SK-N-MC (cell line): ENCODE data around the gene VDAC1.
"Not testable (repeated sequence)": the region's sequence is repeated elsewhere in the genome, so short reads cannot be mapped to it uniquely, and the experiment has no call there.

ENCODE experiments used
- DNase-seq: peaks from one replicate; pipeline ENCODE4 v3.0.0-alpha.2; 2011; ENCODE audit warnings: low read depth, low spot score
- H3K27ac ChIP-seq: fragments of 200-600 bp; sonication (generic); 2 replicates; pipeline ENCODE4 v1.5.1; 2016; ENCODE audit warnings: mixed run types
- H3K36me3 ChIP-seq: fragments of 200-600 bp; sonication (generic); 2 replicates; pipeline ENCODE4 v1.6.1; 2017; ENCODE audit warnings: antibody characterized with exemption, low read length, mixed read lengths; ENCODE audit not compliant: insufficient read depth
- H3K4me3 ChIP-seq: fragments of 200-600 bp; sonication (generic); 2 replicates; pipeline ENCODE4 v1.5.1; 2016
- H3K9ac ChIP-seq: fragments of 200-600 bp; sonication (generic); 2 replicates; pipeline ENCODE4 v1.8.0; 2017; ENCODE audit warnings: mixed run types, mixed read lengths; ENCODE audit not compliant: insufficient read length
- H3K9me3 ChIP-seq: fragments of 200-600 bp; sonication (generic); 2 replicates; pipeline ENCODE4 v1.6.1; 2017; ENCODE audit warnings: low read depth, mild to moderate bottlenecking, antibody characterized with exemption, low read length, moderate library complexity, mixed read lengths
- EZH2 ChIP-seq: fragments of 200-600 bp; sonication (generic); IDR thresholded peaks from one replicate; pipeline ENCODE4 v1.6.1; 2017; ENCODE audit warnings: antibody characterized with exemption
- FOXP2 ChIP-seq: optimal IDR thresholded peaks from 2 replicates; pipeline ENCODE3; 2011; ENCODE audit warnings: mild to moderate bottlenecking, moderate library complexity; ENCODE audit not compliant: insufficient read depth; ENCODE audit errors: extremely low read length, control extremely low read depth
- POLR2AphosphoS5 ChIP-seq: IDR thresholded peaks from 2 replicates; pipeline ENCODE4 v1.6.1; 2012; ENCODE audit warnings: mild to moderate bottlenecking, low read depth, low read length, borderline replicate concordance

Gene VDAC1

GRCh38 chr5:133959643-133960042 lies 45.1 kb downstream of the VDAC1 start:
- Histone ChIP-seq H3K36me3 (peaks cover 41% of the 10 kb centered on the region), H3K9me3 (no peaks in the 10 kb centered on the region), H3K27ac (no peak overlapping the region), H3K4me3 (no peak overlapping the region), H3K9ac (no peak overlapping the region)
- no peak for DNase-seq
- no peak for TF ChIP-seq FOXP2

GRCh38 chr5:133957591-133957990 lies 47.2 kb downstream of the VDAC1 start:
- no peak overlapping the region for H3K27ac ChIP-seq
- H3K36me3 ChIP-seq: peaks cover 42% of the 10 kb centered on the region
- DNase-seq: no peak
- no peak overlapping the region for H3K9ac ChIP-seq
- H3K4me3 ChIP-seq: no peak overlapping the region
- TF ChIP-seq FOXP2 (no peak), POLR2AphosphoS5 (no peak), EZH2 (no peak)
- no peaks in the 10 kb centered on the region for H3K9me3 ChIP-seq

DNA sequence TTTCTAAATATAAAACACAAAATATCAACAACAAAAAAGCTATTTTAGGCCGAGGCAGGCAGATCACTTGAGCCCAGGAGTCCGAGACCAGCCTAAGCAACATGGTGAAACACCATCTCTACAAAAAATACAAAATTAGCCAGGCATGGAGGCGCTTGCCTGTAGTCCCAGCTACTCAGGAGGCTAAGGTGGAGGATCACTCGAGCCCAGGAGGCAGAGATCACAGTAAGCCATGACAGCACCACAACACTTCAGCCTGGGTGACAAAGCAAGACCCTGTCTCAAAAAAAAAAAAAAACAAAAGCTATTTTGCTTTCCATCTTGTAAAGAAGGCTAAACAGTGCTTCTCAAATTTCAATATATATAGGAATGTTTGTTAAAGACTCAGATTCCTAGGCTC lies 47.7 kb downstream of the VDAC1 start:
- no peak for TF ChIP-seq POLR2AphosphoS5
- TF ChIP-seq FOXP2: no peak
- no peak for TF ChIP-seq EZH2
- no peak for DNase-seq
- no peak overlapping the region for H3K4me3 ChIP-seq
- peaks cover 42% of the 10 kb centered on the region for H3K36me3 ChIP-seq
- H3K9me3 ChIP-seq: no peaks in the 10 kb centered on the region
- no peak overlapping the region for H3K9ac ChIP-seq
- no peak overlapping the region for H3K27ac ChIP-seq

GRCh38 chr5:133956196-133956595 lies 48.6 kb downstream of the VDAC1 start:
- H3K36me3 ChIP-seq: peaks cover 42% of the 10 kb centered on the region
- not testable (repeated sequence) for H3K27ac ChIP-seq, H3K9ac ChIP-seq, DNase-seq, H3K4me3 ChIP-seq, H3K9me3 ChIP-seq

GRCh38 chr5:133953568-133954145 lies 51.1 kb downstream of the VDAC1 start:
- no peak overlapping the region for H3K27ac ChIP-seq
- no peak overlapping the region for H3K4me3 ChIP-seq
- peaks cover 33% of the 10 kb centered on the region for H3K36me3 ChIP-seq
- no peak overlapping the region for H3K9ac ChIP-seq
- H3K9me3 ChIP-seq: no peaks in the 10 kb centered on the region
- TF ChIP-seq EZH2 (no peak), POLR2AphosphoS5 (no peak), FOXP2 (no peak)
- no peak for DNase-seq

GRCh38 chr5:133952729-133953567 lies 51.8 kb downstream of the VDAC1 start:
- Histone ChIP-seq H3K27ac (no peak overlapping the region), H3K9me3 (no peaks in the 10 kb centered on the region), H3K9ac (no peak overlapping the region), H3K4me3 (no peak overlapping the region), H3K36me3 (peaks cover 29% of the 10 kb centered on the region)
- no peak for TF ChIP-seq EZH2
- TF ChIP-seq POLR2AphosphoS5: no peak
- no peak for TF ChIP-seq FOXP2
- DNase-seq: no peak

GRCh38 chr5:133950821-133951612 lies 53.8 kb downstream of the VDAC1 start:
- no peak for DNase-seq
- H3K27ac ChIP-seq: no peak overlapping the region
- H3K36me3 ChIP-seq: peaks cover 11% of the 10 kb centered on the region
- TF ChIP-seq FOXP2: no peak
- no peak for TF ChIP-seq EZH2
- H3K9me3 ChIP-seq: no peaks in the 10 kb centered on the region
- H3K4me3 ChIP-seq: no peak overlapping the region
- H3K9ac ChIP-seq: no peak overlapping the region

DNA sequence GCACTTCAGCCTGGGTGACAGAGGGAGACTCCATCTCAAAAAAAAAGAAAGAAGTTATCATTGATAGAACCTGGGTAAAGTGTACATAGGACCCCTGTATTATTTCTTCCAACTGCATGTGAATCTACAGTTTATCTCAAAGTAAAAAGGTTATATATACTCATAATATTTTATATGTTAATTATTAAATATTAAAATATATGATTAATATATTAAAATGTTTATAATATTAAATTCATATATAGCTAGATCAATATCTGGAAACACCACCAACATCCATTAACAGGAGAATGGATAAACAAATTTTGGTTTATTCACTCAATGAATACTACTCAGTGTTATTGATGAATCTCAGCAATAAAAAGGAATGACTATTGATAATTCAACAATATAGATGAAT lies 56.1 kb downstream of the VDAC1 start:
- Histone ChIP-seq H3K27ac (no peak overlapping the region), H3K9me3 (no peaks in the 10 kb centered on the region), H3K9ac (no peak overlapping the region), H3K4me3 (no peak overlapping the region), H3K36me3 (no peaks in the 10 kb centered on the region)
- DNase-seq: no peak
- TF ChIP-seq POLR2AphosphoS5 (no peak), FOXP2 (no peak), EZH2 (no peak)
